Inflammatory macrophage treated with lipopolysaccharide for 1 hour (primary cell): ENCODE results near the gene CD52.

Source experiments
- DNase-seq, 2 donors: peaks; one replicate each; pipeline ENCODE4 v3.0.0-alpha.2; 2020 to 2022

Gene CD52

GRCh38 chr1:26317612-26318337 lies at the start of gene CD52:
Gene CD52 (plus strand): TSS chr1:26317958. CDS start chr1:26318018, 60 bp downstream.
- no peak for DNase-seq

GRCh38 chr1:26268290-26269197 lies 49.2 kb upstream of the CD52 start:
- DNase-seq, result no peak

- DNase-seq, result no peak
Measured at GRCh38 chr1:26269198-26269550, 48.6 kb upstream of the CD52 start.

GRCh38 chr1:26274801-26275425 lies 42.8 kb upstream of the CD52 start:
- DNase-seq, result peak; percentile 64 to 71

- DNase-seq, result peak; percentile 98
Measured at GRCh38 chr1:26275580-26276431, 42.0 kb upstream of the CD52 start.

GRCh38 chr1:26276432-26276838 lies 41.3 kb upstream of the CD52 start:
- DNase-seq, result no peak

- DNase-seq, result peak in 1 of 2 donors; percentile 17
Measured at GRCh38 chr1:26277261-26277661, 40.5 kb upstream of the CD52 start.

GRCh38 chr1:26277719-26278118 lies 40.0 kb upstream of the CD52 start:
- no peak for DNase-seq

GRCh38 chr1:26278303-26278702 lies 39.5 kb upstream of the CD52 start:
- DNase-seq, result no peak

- peak; percentile 96 to 98 for DNase-seq
Measured at GRCh38 chr1:26278724-26279455, 38.9 kb upstream of the CD52 start.

GRCh38 chr1:26279456-26280332 lies 38.1 kb upstream of the CD52 start, which contains the start of gene SH3BGRL3:
Gene SH3BGRL3 (plus strand): TSS chr1:26280086. CDS start chr1:26280156, 70 bp downstream.
- peak; percentile 80 for DNase-seq

- DNase-seq, result no peak
Measured at GRCh38 chr1:26280333-26281042, 37.3 kb upstream of the CD52 start.

- DNase-seq, result no peak
Measured at GRCh38 chr1:26281091-26281958, 36.4 kb upstream of the CD52 start.

- DNase-seq, result peak in 1 of 2 donors; percentile 19
Measured at GRCh38 chr1:26281971-26282370, 35.8 kb upstream of the CD52 start.

- no peak for DNase-seq
Measured at GRCh38 chr1:26282401-26282918, 35.3 kb upstream of the CD52 start.

- DNase-seq, result no peak
Measured at GRCh38 chr1:26283279-26283853, 34.4 kb upstream of the CD52 start.

- DNase-seq, result no peak
Measured at GRCh38 chr1:26283871-26284596, 33.7 kb upstream of the CD52 start.
